ENCODE data around the gene NUP98.

The NUP98 gene

DNA sequence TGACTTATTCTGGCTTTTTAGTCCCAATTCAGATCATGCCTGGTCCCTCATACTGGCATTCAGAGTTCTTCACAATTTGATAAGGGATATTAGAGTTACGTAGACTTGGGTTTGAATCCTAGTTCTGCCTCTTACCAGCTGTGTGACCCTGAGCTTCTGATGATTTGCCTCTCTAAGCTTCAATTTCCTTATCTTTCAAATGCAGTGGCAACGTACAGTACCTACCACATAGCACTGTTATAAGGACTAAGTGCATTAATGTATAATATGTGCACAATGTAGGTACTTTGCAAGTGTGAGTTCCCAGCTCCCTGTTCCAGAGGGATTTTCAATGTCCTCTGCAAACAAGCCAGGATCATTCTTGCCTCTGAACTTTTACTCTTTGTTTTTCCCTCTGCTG lies 36.1 kb upstream of the NUP98 start:
- DNase-seq (ENCODE audit: extremely low read depth, low read depth) = no peak
- TF ChIP-seq, protein P1, sequence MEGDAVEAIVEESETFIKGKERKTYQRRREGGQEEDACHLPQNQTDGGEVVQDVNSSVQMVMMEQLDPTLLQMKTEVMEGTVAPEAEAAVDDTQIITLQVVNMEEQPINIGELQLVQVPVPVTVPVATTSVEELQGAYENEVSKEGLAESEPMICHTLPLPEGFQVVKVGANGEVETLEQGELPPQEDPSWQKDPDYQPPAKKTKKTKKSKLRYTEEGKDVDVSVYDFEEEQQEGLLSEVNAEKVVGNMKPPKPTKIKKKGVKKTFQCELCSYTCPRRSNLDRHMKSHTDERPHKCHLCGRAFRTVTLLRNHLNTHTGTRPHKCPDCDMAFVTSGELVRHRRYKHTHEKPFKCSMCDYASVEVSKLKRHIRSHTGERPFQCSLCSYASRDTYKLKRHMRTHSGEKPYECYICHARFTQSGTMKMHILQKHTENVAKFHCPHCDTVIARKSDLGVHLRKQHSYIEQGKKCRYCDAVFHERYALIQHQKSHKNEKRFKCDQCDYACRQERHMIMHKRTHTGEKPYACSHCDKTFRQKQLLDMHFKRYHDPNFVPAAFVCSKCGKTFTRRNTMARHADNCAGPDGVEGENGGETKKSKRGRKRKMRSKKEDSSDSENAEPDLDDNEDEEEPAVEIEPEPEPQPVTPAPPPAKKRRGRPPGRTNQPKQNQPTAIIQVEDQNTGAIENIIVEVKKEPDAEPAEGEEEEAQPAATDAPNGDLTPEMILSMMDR (IDR thresholded peaks at IDR 0.05; ENCODE audit: low read depth, low read length) = no peak

DNA sequence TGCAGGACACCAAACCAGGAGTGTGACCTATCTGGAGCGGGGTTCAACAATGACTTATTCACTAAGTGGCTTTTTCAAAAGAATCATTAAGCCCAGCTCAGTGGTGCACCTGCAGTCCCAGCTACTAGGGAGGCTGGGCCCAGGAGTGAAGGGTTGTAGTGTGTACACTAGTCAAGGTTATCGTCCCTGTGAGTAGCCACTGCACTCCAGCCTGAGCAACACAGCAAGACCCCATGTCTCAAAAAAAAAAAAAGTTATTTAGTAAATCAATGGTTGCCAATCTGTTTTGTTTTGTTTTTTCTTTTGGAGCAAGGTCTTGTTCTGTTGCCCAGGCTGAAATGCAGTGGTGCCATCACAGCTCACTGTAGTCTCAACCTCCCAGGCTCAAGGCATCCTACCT lies 35.5 kb upstream of the NUP98 start:
- DNase-seq (ENCODE audit: extremely low read depth, low read depth) = no peak
- TF ChIP-seq, protein P1 (IDR thresholded peaks at IDR 0.05; ENCODE audit: low read depth, low read length) = no peak

DNA sequence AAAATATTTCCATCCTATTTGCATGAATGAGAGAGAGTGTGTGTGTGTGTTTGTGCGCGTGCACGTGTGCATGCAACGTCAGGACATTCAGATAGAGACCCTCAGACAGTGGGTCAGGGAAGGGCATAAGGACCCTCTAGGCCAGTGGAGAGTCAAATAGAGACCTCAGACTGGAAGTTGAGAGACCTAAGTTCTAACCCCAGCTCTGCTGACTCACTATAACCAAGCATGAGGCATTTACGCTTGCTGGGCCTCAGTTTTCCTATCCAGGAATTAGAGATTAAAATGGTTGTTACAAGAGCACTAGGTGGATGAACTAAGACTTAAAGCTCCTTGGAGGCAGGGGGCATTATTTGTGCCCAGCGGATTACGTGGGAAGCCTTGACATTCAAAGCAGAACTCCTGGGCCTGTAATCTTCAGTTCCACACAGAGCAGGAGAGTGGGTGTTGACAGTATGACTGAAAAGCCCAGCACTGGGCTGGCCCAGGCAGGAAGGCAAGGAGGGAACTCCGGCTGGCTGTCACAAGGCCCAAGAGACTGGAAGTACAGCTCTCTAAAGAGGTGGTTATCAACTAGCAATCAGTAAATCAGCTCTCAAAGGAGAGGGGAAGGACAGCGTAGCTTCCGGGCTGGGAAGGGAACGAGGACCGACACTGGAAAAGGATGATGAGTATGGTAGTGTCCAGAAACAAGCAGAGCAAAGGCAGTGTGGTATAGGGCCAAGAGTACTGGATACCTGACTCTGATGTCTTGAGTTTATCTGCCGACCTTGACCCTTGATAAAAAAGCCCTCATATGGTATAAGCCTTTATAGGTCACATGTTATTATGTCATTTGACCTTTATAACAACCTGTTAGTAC lies 34.3 kb upstream of the NUP98 start:
- TF ChIP-seq, protein P1 (IDR thresholded peaks at IDR 0.05; ENCODE audit: low read depth, low read length) = no peak
- DNase-seq (ENCODE audit: extremely low read depth, low read depth) = no peak

DNA sequence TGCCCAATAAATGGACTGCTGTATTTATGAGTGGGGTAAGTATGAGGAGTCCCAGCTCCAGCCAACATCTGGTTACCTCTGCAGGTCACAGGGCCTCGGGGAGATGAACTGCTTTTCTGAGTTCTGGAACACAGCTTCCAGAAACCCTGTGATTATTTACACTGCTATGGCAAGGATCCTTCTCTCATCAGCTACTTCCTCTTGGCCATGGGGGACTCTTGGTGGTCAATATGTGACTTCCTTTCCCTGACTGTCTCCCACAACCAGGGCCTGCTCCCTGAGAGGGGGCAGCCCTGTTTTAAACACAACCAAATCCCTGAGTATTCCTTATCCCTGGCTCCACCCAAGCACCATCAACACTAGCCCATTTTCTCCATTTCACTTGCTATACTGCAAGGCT lies 33.4 kb upstream of the NUP98 start:
- TF ChIP-seq, protein P1 (IDR thresholded peaks at IDR 0.05; ENCODE audit: low read depth, low read length) = no peak
- no peak for DNase-seq (ENCODE audit: extremely low read depth, low read depth)

DNA sequence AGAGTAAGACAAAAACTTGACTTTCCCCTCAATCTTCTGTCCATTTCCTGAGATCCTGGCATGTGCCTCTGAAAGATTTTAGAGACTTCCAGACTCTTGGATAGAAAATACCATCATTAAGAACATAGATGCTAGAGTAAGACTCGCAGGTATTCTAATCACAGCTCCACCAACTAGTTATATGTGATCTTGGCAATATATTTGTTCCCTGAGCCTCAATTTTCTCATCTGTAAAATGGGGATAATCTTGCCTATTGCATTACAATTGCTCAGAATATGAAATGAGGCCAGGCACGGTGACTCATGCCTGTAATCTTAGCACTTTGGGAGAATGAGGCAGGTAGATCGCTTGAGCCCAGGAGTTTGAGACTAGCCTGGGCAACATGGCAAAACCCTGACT lies 32.7 kb upstream of the NUP98 start:
- TF ChIP-seq, protein P1 (IDR thresholded peaks at IDR 0.05; ENCODE audit: low read depth, low read length) = no peak
- DNase-seq (ENCODE audit: extremely low read depth, low read depth) = no peak

DNA sequence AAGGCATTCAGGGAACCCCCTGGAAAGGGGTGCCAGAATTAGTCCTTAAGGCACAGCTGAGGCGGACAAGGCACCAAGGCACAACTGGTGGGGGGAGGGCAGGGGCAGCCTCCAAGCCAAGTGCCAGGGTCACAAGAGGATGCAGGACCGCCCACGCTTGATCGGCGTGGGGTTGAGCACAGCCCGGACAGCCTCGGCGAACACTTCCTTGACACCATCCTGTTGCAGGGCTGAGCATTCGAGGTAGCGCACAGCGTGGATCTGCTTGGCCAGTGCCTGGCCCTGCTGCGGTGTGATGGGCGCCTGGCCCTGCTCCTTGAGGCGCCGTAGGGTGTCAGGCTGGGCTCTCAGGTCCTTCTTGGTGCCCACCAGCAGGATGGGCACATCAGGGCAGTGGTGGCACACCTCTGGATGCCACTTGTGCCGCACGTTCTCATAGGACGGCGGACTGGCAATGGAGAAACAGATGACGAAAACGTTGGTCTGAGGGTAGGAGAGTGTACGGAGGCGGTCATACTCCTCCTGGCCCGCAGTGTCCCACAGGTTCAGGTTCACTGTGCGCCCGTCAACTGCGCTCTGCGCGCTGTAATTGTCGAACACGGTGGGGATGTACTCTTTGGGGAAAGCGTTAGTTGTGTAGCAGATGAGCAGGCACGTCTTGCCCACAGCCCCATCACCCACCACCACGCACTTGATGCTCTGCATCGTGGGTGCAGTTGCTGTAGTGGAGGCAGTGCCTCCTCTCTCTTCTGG lies 30.3 kb upstream of the NUP98 start:
- no peak for DNase-seq (ENCODE audit: extremely low read depth, low read depth)
- TF ChIP-seq, protein P1 (IDR thresholded peaks at IDR 0.05; ENCODE audit: low read depth, low read length) = no peak

DNA sequence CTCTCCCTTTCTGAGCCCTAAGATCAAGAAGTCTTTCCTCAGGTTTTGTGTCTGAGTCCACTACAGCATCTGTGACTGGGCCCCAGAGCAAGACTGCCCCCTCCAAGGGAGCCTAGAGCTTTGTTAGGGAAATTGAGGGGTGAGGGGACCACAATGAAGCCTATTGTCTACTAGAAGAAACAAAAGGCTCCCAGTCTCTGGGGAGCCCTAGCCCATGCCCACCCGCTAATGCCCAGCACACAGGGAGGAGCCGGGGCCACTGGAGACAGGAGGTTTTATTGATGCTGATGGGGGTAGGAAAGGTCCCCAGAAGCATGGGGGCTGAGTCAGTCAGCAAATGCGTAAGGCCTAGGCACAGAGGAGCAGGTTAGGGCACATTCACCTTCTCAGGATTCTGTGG lies 29.4 kb upstream of the NUP98 start:
- TF ChIP-seq, protein P1 (IDR thresholded peaks at IDR 0.05; ENCODE audit: low read depth, low read length) = no peak
- no peak for DNase-seq (ENCODE audit: extremely low read depth, low read depth)
